HL-60 (cell line): ENCODE data around the gene ONECUT1.

ENCODE experiments used
- CTCF ChIP-seq: IDR thresholded peaks from one replicate; pipeline ENCODE4 v1.5.1; 2011; ENCODE audit warnings: low read length, control low read depth, inconsistent platforms; ENCODE audit not compliant: insufficient read depth
- REST ChIP-seq: IDR thresholded peaks from 2 replicates; pipeline ENCODE4 v1.6.1; 2012; ENCODE audit warnings: low read depth; ENCODE audit not compliant: insufficient replicate concordance
- SPI1 ChIP-seq: IDR thresholded peaks from 2 replicates; pipeline ENCODE4 v1.6.1; 2012; ENCODE audit warnings: low read depth, mild to moderate bottlenecking, borderline replicate concordance

GRCh38 chr15:52716536-52716935 lies 73.6 kb downstream of the ONECUT1 start:
- TF ChIP-seq CTCF (no peak), REST (no peak), SPI1 (no peak)
